Measurements from ENCODE around the gene LY6G6F. TPM values are rescaled to one million over a fixed set of nuclear protein-coding genes. Genes with fewer than 3 reads are reported as not detected.

The LY6G6F gene
- polyA plus RNA-seq, 4 donors: 0.30 to 1.5 (median 0.52) TPM; not detected in 1

- no peak for DNase-seq (ENCODE audit: low read depth in 4 of 4, low spot score in 3 of 4)
Measured at GRCh38 chr6:31676322-31676903, 30.3 kb upstream of the LY6G6F start.

- DNase-seq (ENCODE audit: low read depth in 4 of 4, low spot score in 3 of 4): no peak
Measured at GRCh38 chr6:31676904-31677303, 29.8 kb upstream of the LY6G6F start.

- no peak for DNase-seq (ENCODE audit: low read depth in 4 of 4, low spot score in 3 of 4)
Measured at GRCh38 chr6:31677955-31678354, 28.7 kb upstream of the LY6G6F start.

- peak in 2 of 4 donors; percentile 70 to 80 for DNase-seq (ENCODE audit: low read depth in 4 of 4, low spot score in 3 of 4)
Measured at GRCh38 chr6:31680226-31681134, 26.2 kb upstream of the LY6G6F start, which contains the start of gene LY6G5C. Gene LY6G5C (minus strand): TSS chr6:31681067. CDS start chr6:31680373, 694 bp downstream.

- no peak for DNase-seq (ENCODE audit: low read depth in 4 of 4, low spot score in 3 of 4)
Measured at GRCh38 chr6:31681135-31681671, 25.5 kb upstream of the LY6G6F start.

- DNase-seq (ENCODE audit: low read depth in 4 of 4, low spot score in 3 of 4): no peak
Measured at GRCh38 chr6:31683591-31683990, 23.1 kb upstream of the LY6G6F start.

- no peak for DNase-seq (ENCODE audit: low read depth in 4 of 4, low spot score in 3 of 4)
Measured at GRCh38 chr6:31686483-31686882, 20.2 kb upstream of the LY6G6F start.

GRCh38 chr6:31687321-31687720, 19.3 kb upstream of the LY6G6F start:
- no peak for DNase-seq (ENCODE audit: low read depth in 4 of 4, low spot score in 3 of 4)

- no peak for DNase-seq (ENCODE audit: low read depth in 4 of 4, low spot score in 3 of 4)
Measured at GRCh38 chr6:31687860-31688693, 18.6 kb upstream of the LY6G6F start.

GRCh38 chr6:31689249-31690110, 17.2 kb upstream of the LY6G6F start:
- no peak for DNase-seq (ENCODE audit: low read depth in 4 of 4, low spot score in 3 of 4)

- DNase-seq (ENCODE audit: low read depth in 4 of 4, low spot score in 3 of 4): no peak
Measured at GRCh38 chr6:31690231-31691077, 16.2 kb upstream of the LY6G6F start.

- no peak for DNase-seq (ENCODE audit: low read depth in 4 of 4, low spot score in 3 of 4)
Measured at GRCh38 chr6:31691078-31691463, 15.6 kb upstream of the LY6G6F start.

GRCh38 chr6:31691564-31692108, 15.0 kb upstream of the LY6G6F start:
- no peak for DNase-seq (ENCODE audit: low read depth in 4 of 4, low spot score in 3 of 4)

- no peak for DNase-seq (ENCODE audit: low read depth in 4 of 4, low spot score in 3 of 4)
Measured at GRCh38 chr6:31692353-31692752, 14.3 kb upstream of the LY6G6F start.

- no peak for DNase-seq (ENCODE audit: low read depth in 4 of 4, low spot score in 3 of 4)
Measured at GRCh38 chr6:31692886-31693285, 13.8 kb upstream of the LY6G6F start.

GRCh38 chr6:31693535-31693934, 13.1 kb upstream of the LY6G6F start:
- DNase-seq (ENCODE audit: low read depth in 4 of 4, low spot score in 3 of 4): no peak

- no peak for DNase-seq (ENCODE audit: low read depth in 4 of 4, low spot score in 3 of 4)
Measured at GRCh38 chr6:31697555-31697954, 9.1 kb upstream of the LY6G6F start.

- no peak for DNase-seq (ENCODE audit: low read depth in 4 of 4, low spot score in 3 of 4)
Measured at GRCh38 chr6:31700740-31701401, 5.8 kb upstream of the LY6G6F start.
